Stimulated activated effector memory CD8-positive, alpha-beta T cell treated with anti-CD3 and anti-CD28 coated beads, Interleukin-12 subunit alpha, Interleukin-12 subunit beta, amount 100 ng/mL, for 72 hours (primary cell): ENCODE measurements around the gene LTV1.
"Not testable (repeated sequence)": the region's sequence is repeated elsewhere in the genome, so short reads cannot be mapped to it uniquely, and the experiment has no call there.

Experiments used
- ATAC-seq: fragments of 150-1000 bp; cut with Tn5 transposase; 2 replicates; pipeline ENCODE4 v1.10.0; 2021
- DNase-seq, 2 donors: peaks; one replicate each; pipeline ENCODE4 v3.0.0; 2021 to 2022; ENCODE audit warnings: low spot score in 2 of 2
- H3K27ac Mint-ChIP-seq: one replicate; pipeline ENCODE4 v1.8.0; 2022; ENCODE audit warnings: mild to moderate bottlenecking, mixed read lengths
- H3K36me3 Mint-ChIP-seq: one replicate; pipeline ENCODE4 v1.8.0; 2022; ENCODE audit warnings: mild to moderate bottlenecking, mixed read lengths
- H3K4me1 Mint-ChIP-seq: one replicate; pipeline ENCODE4 v1.8.0; 2022; ENCODE audit warnings: mixed read lengths
- H3K4me3 Mint-ChIP-seq: one replicate; pipeline ENCODE4 v1.8.0; 2022; ENCODE audit warnings: mild to moderate bottlenecking, mixed read lengths
- H3K9me3 Mint-ChIP-seq: one replicate; pipeline ENCODE4 v1.8.0; 2022; ENCODE audit warnings: mixed read lengths

LTV1 gene, protein sequence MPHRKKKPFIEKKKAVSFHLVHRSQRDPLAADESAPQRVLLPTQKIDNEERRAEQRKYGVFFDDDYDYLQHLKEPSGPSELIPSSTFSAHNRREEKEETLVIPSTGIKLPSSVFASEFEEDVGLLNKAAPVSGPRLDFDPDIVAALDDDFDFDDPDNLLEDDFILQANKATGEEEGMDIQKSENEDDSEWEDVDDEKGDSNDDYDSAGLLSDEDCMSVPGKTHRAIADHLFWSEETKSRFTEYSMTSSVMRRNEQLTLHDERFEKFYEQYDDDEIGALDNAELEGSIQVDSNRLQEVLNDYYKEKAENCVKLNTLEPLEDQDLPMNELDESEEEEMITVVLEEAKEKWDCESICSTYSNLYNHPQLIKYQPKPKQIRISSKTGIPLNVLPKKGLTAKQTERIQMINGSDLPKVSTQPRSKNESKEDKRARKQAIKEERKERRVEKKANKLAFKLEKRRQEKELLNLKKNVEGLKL

DNA sequence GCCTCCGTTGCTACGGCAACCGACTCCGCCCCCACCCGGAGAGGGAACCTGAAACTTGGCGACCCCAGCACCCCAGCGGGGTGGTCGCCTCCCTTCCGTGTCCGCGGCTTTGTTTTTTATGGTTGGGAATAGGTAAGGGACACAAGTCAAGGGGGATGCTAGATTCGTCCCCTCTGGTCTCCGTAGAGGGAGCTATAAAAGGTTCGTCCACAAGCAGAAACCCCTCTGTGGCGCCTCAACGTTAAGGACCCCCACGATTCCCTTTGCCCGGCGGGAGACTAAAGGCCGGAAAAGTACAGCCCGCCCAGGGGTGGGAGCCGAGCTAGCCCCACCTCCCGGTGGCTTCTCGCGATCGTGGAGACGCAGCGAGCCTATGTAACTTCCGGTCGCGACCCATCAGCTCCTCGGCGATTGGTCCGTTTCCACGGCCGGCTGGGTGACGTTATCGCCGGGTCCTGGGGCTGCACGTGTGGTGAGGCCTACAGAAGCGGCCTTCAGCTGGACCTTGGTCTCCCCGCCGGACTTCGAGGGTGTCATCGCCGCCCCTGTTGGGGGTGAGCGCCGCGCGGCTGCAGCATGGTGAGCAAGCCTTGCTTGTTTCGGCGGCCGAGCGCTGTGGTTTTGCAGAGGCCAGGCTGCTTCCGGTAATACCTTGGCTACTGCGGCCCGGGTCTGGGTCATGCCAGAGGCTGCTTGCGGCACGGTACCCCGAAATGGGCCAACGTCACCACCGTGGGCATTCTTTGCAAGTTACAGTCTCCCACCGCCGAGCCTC is at the start of gene LTV1:
LTV1 (plus strand) TSS at position 437 of the 775 bp plus-strand sequence; CDS start at position 577, 140 bp downstream.
- peaks cover 53% of the 10 kb centered on the region for H3K36me3 Mint-ChIP-seq
- ATAC-seq: peak; percentile 99
- H3K4me3 Mint-ChIP-seq: peak within 1 kb of the TSS; percentile 95
- H3K9me3 Mint-ChIP-seq: no peaks in the 10 kb centered on the region
- peak within 1 kb of the TSS; percentile 99 for H3K27ac Mint-ChIP-seq
- peaks cover 24% of the 10 kb centered on the region for H3K4me1 Mint-ChIP-seq
- peak; percentile 81 to 95 for DNase-seq

DNA sequence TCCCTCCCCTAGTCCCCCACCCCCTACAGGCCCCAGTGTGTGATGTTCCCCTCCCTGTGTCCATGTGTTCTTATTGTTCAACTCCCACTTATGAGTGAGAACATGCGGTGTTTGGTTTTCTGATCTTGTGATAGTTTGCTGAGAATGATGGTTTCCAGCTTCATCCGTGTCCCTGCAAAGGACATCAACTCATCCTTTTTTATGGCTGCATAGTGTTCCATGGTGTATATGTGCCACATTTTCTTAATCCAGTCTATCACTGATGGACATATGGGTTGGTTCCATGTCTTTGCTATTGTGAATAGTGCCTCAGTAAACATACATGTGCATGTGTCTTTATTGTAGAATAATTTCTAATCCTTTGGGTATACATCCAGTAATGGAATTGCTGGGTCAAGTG is 46.6 kb upstream of the LTV1 start:
- H3K36me3 Mint-ChIP-seq: peaks cover 17% of the 10 kb centered on the region
- H3K9me3 Mint-ChIP-seq: peaks cover 17% of the 10 kb centered on the region
- H3K4me3 Mint-ChIP-seq, DNase-seq, ATAC-seq: not testable (repeated sequence)
- peaks cover 16% of the 10 kb centered on the region for H3K4me1 Mint-ChIP-seq
- H3K27ac Mint-ChIP-seq: peak overlapping the region; percentile 54

DNA sequence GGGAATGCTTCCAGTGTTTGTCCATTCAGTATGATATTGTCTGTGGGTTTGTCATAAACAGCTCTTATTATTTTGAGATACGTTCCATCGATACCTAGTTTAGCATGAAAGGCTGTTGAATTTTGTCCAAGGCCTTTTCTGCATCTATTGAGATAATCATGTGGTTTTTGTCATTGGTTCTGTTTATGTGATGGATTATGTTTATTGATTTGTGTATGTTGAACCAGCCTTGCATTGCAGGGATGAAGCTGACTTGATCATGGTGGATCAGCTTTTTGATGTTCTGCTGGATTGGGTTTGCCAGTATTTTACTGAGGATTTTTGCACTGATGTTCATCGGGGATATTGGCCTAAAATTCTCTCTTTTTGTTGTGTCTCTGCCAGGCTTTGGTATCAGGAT is 44.7 kb upstream of the LTV1 start:
- not testable (repeated sequence) for DNase-seq, ATAC-seq, H3K4me3 Mint-ChIP-seq
- Mint-ChIP-seq H3K4me1 (peaks cover 28% of the 10 kb centered on the region), H3K9me3 (peaks cover 13% of the 10 kb centered on the region), H3K36me3 (peaks cover 15% of the 10 kb centered on the region), H3K27ac (peak overlapping the region; percentile 56)

DNA sequence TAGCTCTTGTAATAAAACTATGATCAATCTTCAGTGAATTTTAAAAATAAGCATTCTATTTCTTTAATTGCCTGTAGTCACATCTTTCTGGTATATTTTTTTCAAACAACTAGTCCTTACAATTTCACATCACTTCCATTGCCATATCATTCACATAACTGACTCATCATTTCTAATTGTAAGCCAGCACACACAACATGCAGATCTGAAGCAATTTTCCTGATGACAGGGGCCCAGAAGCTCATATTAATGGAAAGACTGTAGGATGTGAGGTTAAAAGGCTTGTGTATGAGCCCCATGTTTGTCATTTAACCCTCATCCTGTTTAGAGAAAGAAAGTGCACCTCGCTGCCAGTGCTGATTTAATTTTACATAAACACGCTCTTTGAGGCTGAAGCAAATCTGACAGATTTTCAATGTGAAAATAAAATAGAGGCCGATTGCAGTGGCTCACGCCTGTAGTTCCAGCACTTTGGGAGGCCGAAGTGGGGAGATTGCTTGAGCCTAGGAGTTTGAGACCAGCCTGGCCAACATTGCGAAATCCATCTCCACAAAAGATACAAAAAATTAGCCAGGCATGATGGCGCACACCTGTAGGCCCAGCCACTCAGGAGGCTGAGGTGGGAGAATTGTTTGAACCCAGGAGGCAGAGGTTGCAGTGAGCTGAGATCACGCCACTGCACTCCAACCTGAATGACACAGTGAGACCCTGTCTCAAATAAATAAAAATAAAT is 40.1 kb upstream of the LTV1 start:
- H3K27ac Mint-ChIP-seq: peak overlapping the region; percentile 53
- H3K9me3 Mint-ChIP-seq: peaks cover 10% of the 10 kb centered on the region
- H3K36me3 Mint-ChIP-seq: peaks cover 32% of the 10 kb centered on the region
- H3K4me1 Mint-ChIP-seq: peaks cover 49% of the 10 kb centered on the region
- no peak overlapping the region for H3K4me3 Mint-ChIP-seq
- DNase-seq (no peak), ATAC-seq (no peak)

- H3K9me3 Mint-ChIP-seq: peaks cover 10% of the 10 kb centered on the region
- peaks cover 26% of the 10 kb centered on the region for H3K36me3 Mint-ChIP-seq
- H3K27ac Mint-ChIP-seq: peak overlapping the region; percentile 77
- ATAC-seq (no peak), DNase-seq (no peak)
- no peak overlapping the region for H3K4me3 Mint-ChIP-seq
- peaks cover 46% of the 10 kb centered on the region for H3K4me1 Mint-ChIP-seq
Measured at GRCh38 chr6:143803769-143804568, 39.2 kb upstream of the LTV1 start.

- H3K36me3 Mint-ChIP-seq: peaks cover 24% of the 10 kb centered on the region
- H3K27ac Mint-ChIP-seq: peak overlapping the region; percentile 77
- DNase-seq: no peak
Measured at GRCh38 chr6:143804835-143805239, 38.3 kb upstream of the LTV1 start.

GRCh38 chr6:143806282-143807102 is 36.6 kb upstream of the LTV1 start:
- Mint-ChIP-seq H3K36me3 (peaks cover 24% of the 10 kb centered on the region), H3K9me3 (no peaks in the 10 kb centered on the region), H3K4me3 (peak overlapping the region; percentile 37), H3K27ac (peak overlapping the region; percentile 77), H3K4me1 (peaks cover 40% of the 10 kb centered on the region)
- peak; percentile 34 to 78 for DNase-seq
- ATAC-seq: peak; percentile 91

More at GRCh38 chr6:143804835-143805239, 38.3 kb upstream of the LTV1 start:
- ATAC-seq: no peak
- H3K9me3 Mint-ChIP-seq: peaks cover 3% of the 10 kb centered on the region
- peaks cover 46% of the 10 kb centered on the region for H3K4me1 Mint-ChIP-seq
- no peak overlapping the region for H3K4me3 Mint-ChIP-seq

DNA sequence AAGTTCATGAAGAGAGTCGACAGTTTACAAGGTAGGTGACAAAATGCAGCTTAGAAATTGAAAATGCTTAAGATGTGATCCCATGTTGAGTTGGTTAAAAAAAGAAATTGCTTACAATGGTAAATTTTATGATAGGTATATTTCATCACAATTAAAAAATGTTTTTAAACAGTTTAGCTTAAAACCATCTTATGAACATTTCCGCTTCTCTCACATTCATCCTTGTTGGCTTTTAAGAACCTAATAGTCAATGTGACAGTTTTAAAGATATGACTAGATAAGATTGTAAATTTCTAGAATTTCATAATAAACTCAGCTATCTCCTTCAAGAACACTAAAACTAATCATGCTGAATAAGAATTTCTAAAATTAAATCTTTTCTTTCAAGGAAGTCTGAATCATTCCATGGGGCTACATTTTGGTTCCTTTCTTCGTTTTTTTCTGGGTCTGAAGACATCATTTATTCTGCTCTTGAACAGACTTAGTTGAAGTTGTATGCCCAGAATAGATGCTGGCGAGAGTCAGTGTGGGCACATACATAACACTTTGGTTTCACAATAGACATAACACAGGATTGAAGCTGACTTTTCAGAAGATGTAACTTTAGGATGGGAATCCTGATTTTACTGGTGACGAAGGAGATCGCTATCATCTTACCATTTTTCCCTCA is 35.9 kb upstream of the LTV1 start:
- peak; percentile 65 for ATAC-seq
- Mint-ChIP-seq H3K9me3 (no peaks in the 10 kb centered on the region), H3K4me3 (peak overlapping the region; percentile 37), H3K27ac (peak overlapping the region; percentile 77), H3K4me1 (peaks cover 34% of the 10 kb centered on the region), H3K36me3 (peaks cover 20% of the 10 kb centered on the region)
- DNase-seq: no peak

GRCh38 chr6:143810745-143811144 is 32.4 kb upstream of the LTV1 start:
- no peak for ATAC-seq
- Mint-ChIP-seq H3K4me1 (peaks cover 17% of the 10 kb centered on the region), H3K36me3 (peaks cover 20% of the 10 kb centered on the region), H3K9me3 (no peaks in the 10 kb centered on the region), H3K27ac (no peak overlapping the region), H3K4me3 (no peak overlapping the region)
- DNase-seq: no peak

GRCh38 chr6:143811501-143812157 is 31.5 kb upstream of the LTV1 start:
- H3K9me3 Mint-ChIP-seq: no peaks in the 10 kb centered on the region
- peaks cover 14% of the 10 kb centered on the region for H3K36me3 Mint-ChIP-seq
- peaks cover 13% of the 10 kb centered on the region for H3K4me1 Mint-ChIP-seq
- no peak overlapping the region for H3K4me3 Mint-ChIP-seq
- DNase-seq: no peak
- H3K27ac Mint-ChIP-seq: peak overlapping the region; percentile 19
- ATAC-seq: peak; percentile 55

- Mint-ChIP-seq H3K27ac (peak overlapping the region; percentile 74), H3K4me3 (no peak overlapping the region), H3K36me3 (peaks cover 6% of the 10 kb centered on the region), H3K9me3 (no peaks in the 10 kb centered on the region), H3K4me1 (peaks cover 6% of the 10 kb centered on the region)
- ATAC-seq (no peak), DNase-seq (no peak)
Measured at GRCh38 chr6:143817621-143818020, 25.5 kb upstream of the LTV1 start.

GRCh38 chr6:143821359-143821758 is 21.8 kb upstream of the LTV1 start:
- no peak for ATAC-seq
- no peak overlapping the region for H3K27ac Mint-ChIP-seq
- H3K4me3 Mint-ChIP-seq: no peak overlapping the region
- peaks cover 32% of the 10 kb centered on the region for H3K36me3 Mint-ChIP-seq
- H3K9me3 Mint-ChIP-seq: no peaks in the 10 kb centered on the region
- no peak for DNase-seq
- peaks cover 6% of the 10 kb centered on the region for H3K4me1 Mint-ChIP-seq

GRCh38 chr6:143822584-143823024 is 20.5 kb upstream of the LTV1 start:
- ATAC-seq: no peak
- Mint-ChIP-seq H3K36me3 (peaks cover 39% of the 10 kb centered on the region), H3K4me1 (peaks cover 6% of the 10 kb centered on the region), H3K4me3 (no peak overlapping the region), H3K27ac (peak overlapping the region; percentile 4), H3K9me3 (no peaks in the 10 kb centered on the region)
- no peak for DNase-seq
